Measurements from ENCODE around the gene ZNF329.

The ZNF329 gene

GRCh38 chr19:58093071-58093470, 57.5 kb downstream of the ZNF329 start:
- 89 to 96% methylated on average over 7 of the region's 7 CpGs for WGBS, 2 experiments
- Histone ChIP-seq H3K27me3 (ENCODE audit: control insufficient read depth, insufficient read depth, low read length, poor library complexity, severe bottlenecking) (no peaks in the 10 kb centered on the region), H3K27ac (ENCODE audit: insufficient read depth, low read depth, low read length, poor library complexity, severe bottlenecking) (no peak overlapping the region), H3K9me3 (ENCODE audit: control insufficient read depth, low read length) (no peaks in the 10 kb centered on the region), H3K4me1 (ENCODE audit: control insufficient read depth, insufficient read depth, low read length) (no peaks in the 10 kb centered on the region), H3K4me3 (ENCODE audit: insufficient read depth, low read depth, low read length) (no peak overlapping the region), H3K36me3 (ENCODE audit: control insufficient read depth, insufficient read depth, low read length) (peaks cover 25% of the 10 kb centered on the region)

GRCh38 chr19:58091251-58091995, 59.2 kb downstream of the ZNF329 start:
- no peaks in the 10 kb centered on the region for H3K9me3 ChIP-seq (ENCODE audit: control insufficient read depth, low read length)
- H3K27ac ChIP-seq (ENCODE audit: insufficient read depth, low read depth, low read length, poor library complexity, severe bottlenecking), result no peak overlapping the region
- H3K4me1 ChIP-seq (ENCODE audit: control insufficient read depth, insufficient read depth, low read length), result no peaks in the 10 kb centered on the region
- no peaks in the 10 kb centered on the region for H3K27me3 ChIP-seq (ENCODE audit: control insufficient read depth, insufficient read depth, low read length, poor library complexity, severe bottlenecking)
- H3K4me3 ChIP-seq (ENCODE audit: insufficient read depth, low read depth, low read length), result no peak overlapping the region
- H3K36me3 ChIP-seq (ENCODE audit: control insufficient read depth, insufficient read depth, low read length), result peaks cover 36% of the 10 kb centered on the region
- WGBS, 2 experiments, result 92 to 95% methylated on average over 9 to 11 of the region's 11 CpGs

GRCh38 chr19:58089846-58090245, 60.7 kb downstream of the ZNF329 start:
- no peak overlapping the region for H3K4me3 ChIP-seq (ENCODE audit: insufficient read depth, low read depth, low read length)
- H3K36me3 ChIP-seq (ENCODE audit: control insufficient read depth, insufficient read depth, low read length), result peaks cover 47% of the 10 kb centered on the region
- H3K4me1 ChIP-seq (ENCODE audit: control insufficient read depth, insufficient read depth, low read length), result no peaks in the 10 kb centered on the region
- H3K9me3 ChIP-seq (ENCODE audit: control insufficient read depth, low read length), result no peaks in the 10 kb centered on the region
- no peak overlapping the region for H3K27ac ChIP-seq (ENCODE audit: insufficient read depth, low read depth, low read length, poor library complexity, severe bottlenecking)
- WGBS, 2 experiments, result 94 to 96% methylated on average over 16 of the region's 16 CpGs
- H3K27me3 ChIP-seq (ENCODE audit: control insufficient read depth, insufficient read depth, low read length, poor library complexity, severe bottlenecking), result no peaks in the 10 kb centered on the region

GRCh38 chr19:58088521-58089052, 62.0 kb downstream of the ZNF329 start:
- Histone ChIP-seq H3K27ac (ENCODE audit: insufficient read depth, low read depth, low read length, poor library complexity, severe bottlenecking) (no peak overlapping the region), H3K27me3 (ENCODE audit: control insufficient read depth, insufficient read depth, low read length, poor library complexity, severe bottlenecking) (no peaks in the 10 kb centered on the region), H3K36me3 (ENCODE audit: control insufficient read depth, insufficient read depth, low read length) (peaks cover 57% of the 10 kb centered on the region), H3K4me1 (ENCODE audit: control insufficient read depth, insufficient read depth, low read length) (no peaks in the 10 kb centered on the region), H3K9me3 (ENCODE audit: control insufficient read depth, low read length) (no peaks in the 10 kb centered on the region), H3K4me3 (ENCODE audit: insufficient read depth, low read depth, low read length) (no peak overlapping the region)
- 89 to 98% methylated on average over 12 to 13 of the region's 13 CpGs for WGBS, 2 experiments

- Histone ChIP-seq H3K9me3 (ENCODE audit: control insufficient read depth, low read length) (no peaks in the 10 kb centered on the region), H3K27me3 (ENCODE audit: control insufficient read depth, insufficient read depth, low read length, poor library complexity, severe bottlenecking) (no peaks in the 10 kb centered on the region), H3K27ac (ENCODE audit: insufficient read depth, low read depth, low read length, poor library complexity, severe bottlenecking) (no peak overlapping the region), H3K36me3 (ENCODE audit: control insufficient read depth, insufficient read depth, low read length) (peaks cover 57% of the 10 kb centered on the region), H3K4me3 (ENCODE audit: insufficient read depth, low read depth, low read length) (no peak overlapping the region), H3K4me1 (ENCODE audit: control insufficient read depth, insufficient read depth, low read length) (no peaks in the 10 kb centered on the region)
- 96% methylated on average over 23 of the region's 23 CpGs for WGBS, 2 experiments
Observed at GRCh38 chr19:58086825-58087710, 63.5 kb downstream of the ZNF329 start.

- H3K4me1 ChIP-seq (ENCODE audit: control insufficient read depth, insufficient read depth, low read length), result no peaks in the 10 kb centered on the region
- no peaks in the 10 kb centered on the region for H3K9me3 ChIP-seq (ENCODE audit: control insufficient read depth, low read length)
- H3K36me3 ChIP-seq (ENCODE audit: control insufficient read depth, insufficient read depth, low read length), result peaks cover 54% of the 10 kb centered on the region
- H3K27me3 ChIP-seq (ENCODE audit: control insufficient read depth, insufficient read depth, low read length, poor library complexity, severe bottlenecking), result no peaks in the 10 kb centered on the region
- WGBS, 2 experiments, result 92 to 94% methylated on average over 29 of the region's 29 CpGs
- H3K4me3 ChIP-seq (ENCODE audit: insufficient read depth, low read depth, low read length), result no peak overlapping the region
- H3K27ac ChIP-seq (ENCODE audit: insufficient read depth, low read depth, low read length, poor library complexity, severe bottlenecking), result no peak overlapping the region
Observed at GRCh38 chr19:58085348-58085875, 65.2 kb downstream of the ZNF329 start.

GRCh38 chr19:58084596-58085347, 65.8 kb downstream of the ZNF329 start:
- no peak overlapping the region for H3K4me3 ChIP-seq (ENCODE audit: insufficient read depth, low read depth, low read length)
- H3K9me3 ChIP-seq (ENCODE audit: control insufficient read depth, low read length), result no peaks in the 10 kb centered on the region
- H3K27ac ChIP-seq (ENCODE audit: insufficient read depth, low read depth, low read length, poor library complexity, severe bottlenecking), result no peak overlapping the region
- H3K27me3 ChIP-seq (ENCODE audit: control insufficient read depth, insufficient read depth, low read length, poor library complexity, severe bottlenecking), result no peaks in the 10 kb centered on the region
- H3K4me1 ChIP-seq (ENCODE audit: control insufficient read depth, insufficient read depth, low read length), result no peaks in the 10 kb centered on the region
- H3K36me3 ChIP-seq (ENCODE audit: control insufficient read depth, insufficient read depth, low read length), result peaks cover 48% of the 10 kb centered on the region
- 97% methylated on average over 69 of the region's 69 CpGs for WGBS, 2 experiments

GRCh38 chr19:58083021-58083420, 67.6 kb downstream of the ZNF329 start:
- H3K27me3 ChIP-seq (ENCODE audit: control insufficient read depth, insufficient read depth, low read length, poor library complexity, severe bottlenecking), result no peaks in the 10 kb centered on the region
- H3K27ac ChIP-seq (ENCODE audit: insufficient read depth, low read depth, low read length, poor library complexity, severe bottlenecking), result no peak overlapping the region
- H3K4me1 ChIP-seq (ENCODE audit: control insufficient read depth, insufficient read depth, low read length), result no peaks in the 10 kb centered on the region
- H3K9me3 ChIP-seq (ENCODE audit: control insufficient read depth, low read length), result no peaks in the 10 kb centered on the region
- H3K4me3 ChIP-seq (ENCODE audit: insufficient read depth, low read depth, low read length), result no peak overlapping the region
- H3K36me3 ChIP-seq (ENCODE audit: control insufficient read depth, insufficient read depth, low read length), result peaks cover 37% of the 10 kb centered on the region
- 87 to 96% methylated on average over 3 of the region's 3 CpGs for WGBS, 2 experiments

GRCh38 chr19:58079792-58080191, 70.8 kb downstream of the ZNF329 start:
- H3K4me1 ChIP-seq (ENCODE audit: control insufficient read depth, insufficient read depth, low read length), result no peaks in the 10 kb centered on the region
- H3K9me3 ChIP-seq (ENCODE audit: control insufficient read depth, low read length), result no peaks in the 10 kb centered on the region
- 84 to 86% methylated on average over 10 of the region's 10 CpGs for WGBS, 2 experiments
- no peak overlapping the region for H3K4me3 ChIP-seq (ENCODE audit: insufficient read depth, low read depth, low read length)
- no peak overlapping the region for H3K27ac ChIP-seq (ENCODE audit: insufficient read depth, low read depth, low read length, poor library complexity, severe bottlenecking)
- no peaks in the 10 kb centered on the region for H3K27me3 ChIP-seq (ENCODE audit: control insufficient read depth, insufficient read depth, low read length, poor library complexity, severe bottlenecking)
- peaks cover 9% of the 10 kb centered on the region for H3K36me3 ChIP-seq (ENCODE audit: control insufficient read depth, insufficient read depth, low read length)
